ENCODE data around the gene SPECC1L. TPM values are rescaled to one million over a fixed set of nuclear protein-coding genes. Genes with fewer than 3 reads are reported as not detected.
"Not testable (repeated sequence)": the region's sequence is repeated elsewhere in the genome, so short reads cannot be mapped to it uniquely, and the experiment has no call there.

The SPECC1L gene
- total RNA-seq, 1 experiment from 2014 or later: 22.4 TPM

DNA sequence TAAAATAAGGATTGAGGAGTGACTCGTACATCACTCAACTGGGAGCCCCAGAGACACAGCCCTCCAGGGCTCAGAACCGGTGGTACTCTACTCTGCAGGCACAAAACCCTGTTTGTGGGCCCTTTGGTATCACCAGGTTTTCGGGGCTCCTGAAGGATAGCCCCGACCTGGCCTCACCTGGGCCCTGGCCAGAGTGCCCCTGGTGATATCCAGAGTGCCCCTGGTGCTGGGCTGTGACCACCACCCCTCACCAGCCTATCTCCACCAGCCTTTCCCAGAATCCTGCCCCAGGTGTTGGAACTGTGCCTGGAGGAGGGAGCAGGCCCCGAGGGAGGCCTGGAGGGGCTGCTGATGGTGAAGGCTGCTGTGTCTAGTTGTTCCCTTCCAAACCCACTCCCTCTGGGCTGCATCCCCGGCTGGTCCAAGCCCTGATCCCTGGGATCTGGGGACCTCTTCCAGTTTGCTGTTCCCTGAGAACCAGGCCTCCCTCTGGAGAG lies 23.6 kb upstream of the SPECC1L start:
- no peak for DNase-seq (ENCODE audit: low read depth)

DNA sequence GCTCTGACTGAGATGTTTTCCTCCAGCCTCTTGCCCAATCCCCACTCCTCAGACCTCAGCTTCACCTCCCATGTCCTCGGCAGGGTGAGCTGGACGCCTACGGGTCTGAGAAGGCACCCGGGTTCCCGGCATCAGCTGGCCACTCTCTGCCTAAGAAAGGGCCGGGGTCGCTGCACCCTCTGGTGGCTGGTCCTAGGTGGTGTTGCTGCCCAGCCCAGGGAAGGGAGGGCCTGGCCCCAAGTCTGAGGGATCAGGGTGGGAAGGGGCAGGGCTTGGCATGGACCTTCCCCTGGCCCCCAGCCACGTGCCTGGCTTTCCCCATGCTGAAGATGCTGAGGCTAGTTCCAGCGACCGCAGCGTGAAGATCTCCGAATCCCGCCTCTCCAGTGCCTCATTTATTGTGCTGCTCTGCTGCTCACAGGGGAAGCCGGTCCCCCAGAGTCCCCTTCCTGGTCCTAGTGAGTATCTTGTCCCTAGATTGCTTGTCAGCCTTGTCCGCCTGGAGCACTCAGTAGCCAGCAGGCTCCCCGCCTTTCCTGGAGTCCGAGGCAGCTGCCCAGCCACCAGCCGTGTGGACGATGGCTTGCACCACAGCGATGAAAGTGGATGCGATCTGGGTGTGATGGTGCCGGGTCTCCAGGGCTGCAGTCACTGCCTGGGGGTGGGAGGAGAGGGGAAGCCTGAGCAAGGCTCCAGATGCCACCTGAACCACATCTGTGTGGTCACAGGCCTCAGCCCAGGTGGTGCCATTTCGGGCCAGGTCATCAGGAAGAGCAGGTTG lies 22.9 kb upstream of the SPECC1L start:
- peak; percentile 84 for DNase-seq (ENCODE audit: low read depth)

DNA sequence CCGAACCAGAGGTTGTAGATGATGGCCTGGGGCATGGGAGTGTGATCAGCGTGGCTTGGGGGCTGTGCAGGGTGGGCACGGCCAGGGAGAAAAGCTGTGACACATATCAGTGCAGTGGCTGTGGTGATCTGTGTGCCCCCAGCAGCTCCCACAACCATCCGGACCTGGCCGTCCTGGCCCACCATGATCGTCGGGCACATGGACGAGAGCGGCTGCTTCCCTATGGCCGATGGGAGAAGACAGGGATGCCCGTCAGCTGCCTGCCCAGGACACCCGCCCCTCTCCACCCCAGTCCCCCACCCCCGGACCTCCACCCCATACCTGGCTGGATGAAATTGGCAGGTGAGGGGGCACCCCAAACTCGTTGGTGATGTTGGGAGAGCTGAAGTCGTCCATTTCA lies 22.0 kb upstream of the SPECC1L start:
- DNase-seq (ENCODE audit: low read depth): not testable (repeated sequence)

DNA sequence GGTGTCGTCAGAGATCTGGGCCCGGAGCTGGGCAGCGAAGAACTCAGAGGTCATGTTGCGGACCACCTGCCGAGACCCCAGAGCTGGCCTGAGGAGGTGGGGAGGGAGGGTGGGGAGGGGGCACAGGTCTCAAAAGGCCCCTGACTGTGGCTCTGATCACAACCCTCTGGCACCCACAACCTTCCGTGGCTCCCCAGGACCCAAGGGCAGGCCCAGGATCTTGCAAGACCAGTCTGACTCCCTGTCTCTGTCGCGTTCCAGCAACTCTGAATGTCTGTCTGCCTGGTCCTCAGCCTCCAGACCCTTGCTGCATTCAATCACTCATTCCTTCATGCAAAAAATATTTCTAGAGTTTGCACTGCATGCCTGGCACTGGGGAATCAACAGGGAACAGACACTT lies 21.2 kb upstream of the SPECC1L start:
- DNase-seq (ENCODE audit: low read depth): not testable (repeated sequence)

DNA sequence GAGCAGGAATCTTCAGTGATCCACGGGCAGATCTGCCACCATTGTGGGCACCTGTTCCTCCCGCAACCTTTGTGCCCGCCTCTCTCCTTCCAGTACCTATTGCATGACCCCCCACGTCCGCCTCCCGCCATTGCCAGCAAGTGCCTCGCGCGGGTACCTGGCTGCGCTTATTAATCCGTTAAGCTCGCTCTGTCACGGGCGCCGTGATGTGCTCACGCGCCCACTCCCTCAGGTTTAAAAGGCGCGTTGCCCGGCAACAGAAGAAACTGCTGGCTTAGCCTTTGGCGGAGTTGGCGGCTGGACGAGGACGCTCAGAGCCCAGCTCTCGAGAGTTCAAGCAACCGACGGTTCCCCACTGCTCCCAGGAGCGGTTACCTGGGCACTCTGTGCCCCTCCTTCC lies 19.3 kb upstream of the SPECC1L start:
- DNase-seq (ENCODE audit: low read depth): not testable (repeated sequence)

DNA sequence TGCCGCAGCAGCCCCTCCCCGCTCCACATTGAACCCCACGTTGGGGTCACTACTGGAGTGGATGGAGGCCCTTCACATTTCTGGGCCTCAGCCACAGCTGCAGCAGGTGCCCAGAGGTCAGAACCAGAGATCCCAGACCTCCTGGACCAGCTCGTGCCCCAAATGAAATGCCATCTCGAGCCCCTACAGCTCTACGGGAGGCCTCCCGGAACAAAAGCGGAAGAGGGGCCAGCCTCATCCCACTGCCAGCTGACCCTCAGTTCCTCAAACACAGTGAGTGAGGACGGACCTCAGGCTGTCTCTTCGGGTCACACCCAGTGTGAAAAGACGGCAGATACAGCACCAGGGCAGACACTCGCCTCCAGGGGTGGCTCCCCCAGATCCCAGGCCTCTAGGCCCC lies 17.5 kb upstream of the SPECC1L start:
- DNase-seq (ENCODE audit: low read depth): not testable (repeated sequence)

DNA sequence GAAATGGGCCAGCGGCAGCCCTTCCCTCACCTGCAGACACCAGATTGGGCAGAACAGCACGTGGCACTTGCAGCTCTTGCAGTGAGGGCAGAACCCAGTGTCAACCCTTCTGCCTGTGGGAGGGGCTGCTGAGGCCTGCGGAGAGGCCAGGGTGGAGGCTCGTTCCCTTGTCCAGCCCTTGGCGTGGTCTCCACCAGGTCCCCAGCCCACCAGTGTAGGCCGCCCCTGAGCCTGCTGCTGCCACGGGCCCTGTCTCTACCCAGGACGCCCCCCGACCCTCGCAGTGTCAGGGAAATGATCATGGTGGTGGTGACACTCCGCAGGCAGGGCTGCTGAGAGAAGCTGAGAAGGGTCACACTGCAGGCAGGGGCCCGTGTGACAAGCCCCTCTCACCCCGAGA lies 14.5 kb upstream of the SPECC1L start:
- not testable (repeated sequence) for DNase-seq (ENCODE audit: low read depth)

DNA sequence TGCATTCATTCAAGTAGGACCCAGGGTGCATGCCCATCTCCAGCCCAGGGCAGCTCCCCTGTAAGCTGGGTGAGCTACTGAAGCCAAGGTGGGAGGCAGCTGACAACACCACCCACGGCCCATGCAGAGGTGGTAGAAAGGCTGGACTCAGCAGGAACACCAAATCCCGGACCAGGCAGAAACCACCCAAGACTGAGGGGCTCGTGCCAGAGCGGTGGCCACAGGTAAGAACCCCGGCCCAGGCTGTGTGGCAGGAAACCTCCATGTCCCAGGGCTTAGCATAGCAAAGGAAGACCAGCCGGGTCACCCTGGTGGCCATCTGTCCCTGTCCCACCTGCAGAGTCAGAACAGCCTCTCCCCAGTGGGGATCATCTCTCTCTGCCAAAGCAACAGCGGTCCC lies 13.9 kb upstream of the SPECC1L start:
- DNase-seq (ENCODE audit: low read depth): not testable (repeated sequence)

DNA sequence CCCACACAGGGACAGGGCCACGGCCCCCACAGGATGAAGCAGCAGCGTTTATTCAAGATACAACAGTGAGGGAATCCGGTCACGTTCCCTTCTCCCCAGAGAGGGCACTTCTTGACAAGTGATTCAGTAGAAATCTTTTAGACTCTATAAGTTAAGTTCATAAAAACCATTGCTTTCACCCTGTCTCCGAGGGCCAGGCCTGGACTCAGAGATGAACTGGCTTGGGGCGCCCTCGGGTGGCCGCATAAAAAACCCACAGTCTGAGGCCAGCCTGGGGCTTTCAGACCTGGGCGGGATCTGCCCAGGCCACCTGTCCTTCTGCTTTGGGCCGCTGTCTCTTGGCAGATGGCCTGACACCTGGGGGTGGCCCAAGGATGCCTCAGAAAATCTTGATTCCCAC lies 11.2 kb upstream of the SPECC1L start:
- peak; percentile 68 for DNase-seq (ENCODE audit: low read depth)

DNA sequence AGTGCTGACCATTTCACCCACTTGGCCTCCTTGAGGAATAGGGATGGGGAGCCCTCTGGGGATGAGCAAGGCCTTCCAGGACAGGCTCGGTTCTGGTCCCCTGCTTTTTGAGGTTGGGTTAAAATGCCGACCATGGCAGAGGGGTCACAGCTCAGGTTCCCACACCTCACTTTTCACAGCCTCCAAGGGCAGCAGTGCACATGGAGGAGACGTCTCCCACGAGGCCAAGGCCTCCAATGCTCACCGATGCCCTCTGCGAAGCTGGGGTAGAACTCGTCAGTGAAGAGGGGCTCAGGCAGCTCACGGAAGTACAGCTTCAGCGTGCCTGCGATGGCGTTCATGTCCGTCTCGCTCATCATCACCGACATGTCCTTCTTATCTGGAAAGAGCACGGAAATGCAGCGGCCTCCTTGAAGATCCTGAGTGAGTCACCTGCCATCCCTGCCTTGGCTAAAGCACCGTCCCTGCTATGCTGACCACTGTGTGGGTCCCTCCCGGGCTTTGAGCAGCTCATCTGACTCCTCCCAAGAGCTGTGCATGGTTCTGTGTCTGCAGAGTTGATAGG lies 8.4 kb upstream of the SPECC1L start:
- not testable (repeated sequence) for DNase-seq (ENCODE audit: low read depth)

DNA sequence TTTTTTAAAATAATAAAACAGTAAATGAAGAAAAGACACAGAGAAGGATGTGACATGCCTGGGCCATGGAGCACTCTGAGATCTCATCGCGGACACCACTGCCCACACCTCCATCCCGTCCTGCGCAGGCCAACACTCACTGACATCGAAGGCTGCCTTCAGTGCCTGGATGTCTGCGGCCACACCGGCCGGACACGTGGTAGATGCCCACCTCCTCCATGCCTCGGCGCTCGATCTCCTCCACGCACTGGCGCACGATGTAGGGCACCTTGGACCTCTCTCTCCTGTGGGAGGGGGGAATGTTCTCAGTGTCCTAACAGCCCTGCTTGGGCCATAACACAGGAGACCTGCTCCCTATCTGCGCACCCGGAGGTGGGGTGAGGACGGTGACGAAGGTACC lies 7.2 kb upstream of the SPECC1L start:
- DNase-seq (ENCODE audit: low read depth): not testable (repeated sequence)

DNA sequence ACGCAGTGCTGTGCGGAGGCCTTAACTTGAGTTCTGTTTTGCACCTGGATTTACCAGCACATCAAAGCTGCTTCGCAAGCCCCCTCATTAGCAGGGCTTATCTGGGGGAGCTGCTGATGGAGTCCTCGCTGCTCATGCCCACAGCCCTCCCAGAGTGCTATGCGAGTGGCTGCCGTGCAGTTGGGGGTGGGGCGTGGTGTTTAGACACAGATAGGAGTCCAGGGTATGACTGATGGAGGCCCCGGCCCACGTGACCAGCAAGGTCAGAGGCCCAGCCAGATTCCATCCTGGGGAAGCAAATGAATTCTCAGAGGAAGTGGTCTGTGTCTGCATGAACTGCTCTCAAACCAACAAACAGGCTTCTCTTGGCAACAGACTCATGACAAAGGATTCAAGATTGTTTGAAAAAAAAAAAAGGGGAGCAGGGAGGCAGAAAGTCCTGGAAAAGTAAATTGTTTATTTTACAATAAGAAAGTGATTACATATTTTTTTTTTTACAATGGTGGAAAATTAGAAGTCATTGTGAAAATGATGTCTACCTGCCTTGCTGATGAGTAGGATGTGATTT lies 6.2 kb upstream of the SPECC1L start:
- DNase-seq (ENCODE audit: low read depth): peak; percentile 68

DNA sequence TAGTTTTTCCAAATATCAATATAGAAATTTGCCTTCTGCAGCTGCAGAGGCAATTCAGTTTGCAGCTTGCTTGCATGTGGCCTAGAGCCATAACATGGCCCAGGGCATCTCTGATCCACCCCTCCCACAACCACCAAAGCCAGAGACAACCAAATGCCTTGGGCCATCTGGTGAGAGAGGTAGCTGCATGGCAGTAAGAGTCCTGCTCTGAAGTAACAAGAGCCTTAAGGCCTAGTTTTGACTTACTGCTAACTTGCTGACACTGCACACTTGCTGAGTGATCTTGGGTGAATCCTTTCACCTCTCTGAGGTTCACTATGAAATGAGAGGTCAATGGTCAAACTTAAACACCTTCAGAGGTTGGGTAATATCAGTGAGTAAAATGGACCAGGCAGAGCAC lies 4.9 kb upstream of the SPECC1L start:
- DNase-seq (ENCODE audit: low read depth): peak; percentile 48

DNA sequence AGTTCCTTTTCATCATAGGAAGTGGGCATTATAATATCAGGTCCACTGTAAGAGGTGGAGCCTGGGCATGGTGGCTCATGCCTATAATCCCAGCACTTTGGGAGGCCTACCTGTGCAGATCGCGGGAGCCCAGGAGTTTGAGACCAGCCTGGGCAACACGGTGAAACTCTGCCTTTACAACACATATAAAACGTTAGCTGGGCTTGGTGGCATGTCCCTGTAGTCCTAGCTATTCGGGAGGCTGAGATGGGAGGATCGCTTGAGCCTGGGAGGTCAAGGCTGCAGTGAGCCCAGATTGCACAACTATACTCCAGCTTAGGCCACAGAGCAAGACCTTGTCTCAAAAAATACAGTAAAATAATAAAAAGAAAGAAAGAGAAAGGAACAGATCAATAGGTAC lies 4.1 kb upstream of the SPECC1L start:
- DNase-seq (ENCODE audit: low read depth): not testable (repeated sequence)

DNA sequence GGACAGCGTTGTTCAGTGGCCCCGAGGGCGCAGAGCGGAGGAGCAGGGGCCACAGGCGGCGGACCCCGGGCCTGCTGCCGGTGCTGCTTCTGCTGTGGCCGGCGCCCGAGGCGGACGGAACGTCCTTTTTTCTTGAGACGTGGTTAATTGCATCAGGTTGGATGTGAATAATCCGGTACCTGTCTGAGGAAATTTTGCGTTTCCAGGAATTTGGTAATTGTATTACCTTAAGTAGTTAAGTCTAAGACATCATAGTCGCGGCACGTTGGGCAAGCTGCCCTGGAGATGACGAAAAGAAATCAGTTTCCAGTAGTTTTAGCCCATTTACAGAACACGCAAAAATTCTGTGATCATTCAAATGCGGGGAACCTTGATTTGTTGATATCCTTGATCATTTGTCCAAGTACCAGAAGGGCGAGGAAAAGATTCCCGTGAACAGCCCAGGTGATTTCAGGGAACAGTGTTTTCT lies 789 bp downstream of the SPECC1L start:
- DNase-seq (ENCODE audit: low read depth): peak; percentile 11

DNA sequence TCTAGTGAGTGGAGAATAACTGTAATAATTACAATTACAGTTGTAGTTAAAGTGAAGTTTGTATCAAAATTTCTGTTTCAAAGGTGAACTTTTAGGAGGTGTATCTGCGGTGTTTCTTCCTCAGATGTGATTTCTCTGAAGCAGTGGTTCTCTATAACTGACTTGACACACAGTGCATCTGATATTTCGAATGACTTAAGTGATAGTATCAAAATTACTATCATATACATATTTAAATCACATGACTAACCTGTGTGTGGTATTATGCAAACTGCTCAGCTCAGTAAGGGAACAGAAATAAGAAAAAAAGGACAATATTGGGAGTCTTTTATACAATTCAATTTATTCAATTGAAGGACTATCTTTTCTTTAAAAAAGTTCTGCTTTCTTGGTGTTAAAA lies 2.4 kb downstream of the SPECC1L start:
- not testable (repeated sequence) for DNase-seq (ENCODE audit: low read depth)

DNA sequence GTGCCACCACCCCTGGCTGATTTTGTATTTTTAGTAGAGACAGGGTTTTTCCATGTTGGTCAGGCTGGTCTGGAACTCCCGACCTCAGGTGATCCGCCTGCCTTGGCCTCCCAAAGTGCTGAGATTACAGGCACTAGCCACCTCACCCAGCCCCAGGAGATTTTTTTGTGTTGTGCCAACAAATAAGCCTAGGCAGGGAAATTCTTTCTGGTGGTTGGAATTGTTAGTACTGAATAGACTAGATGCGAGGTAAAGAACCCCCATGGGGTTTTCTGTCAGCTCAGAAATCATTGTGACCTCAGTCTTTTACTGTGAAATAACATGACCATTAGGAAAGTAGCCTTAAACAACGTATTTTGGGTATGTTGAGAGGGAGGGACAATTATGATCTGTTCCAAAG lies 3.3 kb downstream of the SPECC1L start:
- peak; percentile 35 for DNase-seq (ENCODE audit: low read depth)

DNA sequence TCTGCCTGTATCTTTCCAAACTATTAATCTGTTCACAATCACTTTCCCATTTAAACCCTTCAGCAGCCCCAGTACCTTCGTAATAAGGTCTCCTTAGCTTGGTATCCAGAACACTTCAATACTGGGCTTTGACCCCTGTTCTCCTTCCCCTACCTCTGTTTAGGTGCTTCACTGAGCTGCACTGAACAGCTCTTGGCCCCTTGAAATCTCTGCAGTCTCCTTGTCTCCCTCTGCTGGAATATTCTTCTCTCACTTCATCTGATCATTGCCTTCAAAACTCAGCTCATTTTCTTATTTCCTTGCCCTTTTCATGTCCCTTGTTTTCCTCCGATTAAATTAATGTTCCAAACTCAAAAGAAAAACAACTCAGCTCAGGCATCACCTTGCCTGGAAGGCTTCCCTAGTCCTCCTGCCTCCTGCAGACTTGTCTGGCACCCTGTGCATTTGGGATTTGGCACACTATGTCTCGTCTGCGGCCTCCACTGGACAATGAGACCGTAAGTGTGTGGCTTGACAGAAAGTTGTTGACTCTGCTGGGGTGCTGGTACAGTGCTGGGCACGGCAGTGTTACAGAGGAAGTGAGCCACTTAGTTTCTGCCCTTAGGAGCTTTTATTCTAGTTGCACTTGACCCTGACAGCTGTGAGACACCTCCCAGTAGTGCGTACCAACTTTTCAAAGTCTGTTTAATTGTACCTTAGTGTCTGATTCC lies 4.2 kb downstream of the SPECC1L start:
- peak; percentile 43 for DNase-seq (ENCODE audit: low read depth)

DNA sequence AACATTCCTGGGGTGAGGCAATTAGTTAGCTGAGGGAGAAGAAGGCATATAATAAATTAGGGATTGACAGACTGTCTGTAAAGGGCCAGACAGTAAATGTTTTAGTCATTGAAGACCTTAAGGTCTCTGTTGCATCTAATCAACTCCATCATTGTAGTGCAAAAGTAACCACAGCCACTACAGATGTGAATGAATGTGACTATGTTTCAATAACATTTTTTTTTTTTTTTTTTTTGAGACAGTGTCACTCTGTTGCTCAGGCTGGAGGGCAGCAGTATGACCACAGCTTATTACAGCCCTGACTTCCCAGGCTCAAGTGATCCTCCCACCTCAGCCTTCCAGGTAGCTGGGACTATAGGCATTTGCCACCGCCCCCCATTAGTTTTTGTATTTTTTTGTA lies 9.7 kb downstream of the SPECC1L start:
- not testable (repeated sequence) for DNase-seq (ENCODE audit: low read depth)

DNA sequence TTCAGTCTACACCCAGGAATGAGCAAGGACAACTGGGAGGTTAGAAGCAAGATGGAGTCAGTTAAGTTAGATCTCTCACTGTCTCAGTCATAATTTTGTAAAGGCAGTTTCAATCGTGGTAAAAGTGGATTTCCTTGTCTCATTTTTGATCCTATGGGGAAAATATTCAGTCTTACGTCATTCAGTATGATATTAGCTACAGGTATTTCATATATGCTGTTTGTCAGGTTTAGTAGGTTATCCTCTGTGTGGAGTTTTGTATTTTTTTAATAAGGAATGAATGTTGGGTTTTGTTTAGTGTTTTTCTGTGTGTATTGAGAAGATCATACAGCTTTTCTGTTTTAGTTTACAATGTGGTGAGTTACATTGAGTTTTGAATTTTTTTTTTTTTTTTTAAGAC lies 11.8 kb downstream of the SPECC1L start:
- DNase-seq (ENCODE audit: low read depth): no peak

DNA sequence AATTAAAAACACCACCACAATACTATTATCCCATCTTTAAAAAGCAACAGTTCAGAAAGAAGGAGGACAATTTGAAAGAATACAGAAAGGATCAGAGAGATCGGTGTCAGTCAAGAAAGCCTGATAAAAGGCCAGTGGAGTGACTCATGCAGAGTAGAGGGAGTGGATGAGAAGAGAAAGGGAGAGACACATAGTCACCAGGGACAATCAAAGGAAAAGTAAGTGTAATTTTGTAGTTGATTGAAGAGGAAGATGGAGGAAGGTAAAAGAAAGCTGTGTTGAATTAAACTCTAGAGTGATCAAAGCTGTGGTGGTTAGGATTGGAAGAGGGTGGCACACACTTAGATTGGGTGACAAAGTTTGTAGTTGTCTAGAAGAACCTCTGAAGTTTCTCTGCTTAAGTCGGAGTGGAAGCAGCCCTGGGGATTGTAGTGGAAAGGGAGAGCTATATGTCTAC lies 14.1 kb downstream of the SPECC1L start:
- peak; percentile 61 for DNase-seq (ENCODE audit: low read depth)

DNA sequence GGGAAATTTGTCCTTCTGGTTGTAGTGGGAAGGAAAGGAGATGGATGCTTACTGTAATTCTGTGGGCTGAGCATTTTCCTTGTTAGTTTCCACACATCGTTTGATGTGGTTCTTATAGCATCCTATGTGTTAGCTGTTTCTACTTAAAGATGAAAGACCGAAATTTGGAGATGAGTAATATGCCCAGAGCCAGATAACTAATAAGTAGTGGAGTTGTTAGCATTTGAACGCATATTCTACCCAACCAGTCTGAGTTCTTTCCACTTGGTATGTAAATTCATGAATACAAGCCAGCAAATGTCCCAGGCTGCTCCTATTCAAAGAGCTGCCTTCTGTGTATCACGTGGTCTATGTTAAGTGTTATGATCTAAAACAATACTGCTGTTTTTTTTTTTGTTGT lies 14.6 kb downstream of the SPECC1L start:
- no peak for DNase-seq (ENCODE audit: low read depth)

Data from M059J (cell line).